Natural killer cell (primary cell): ENCODE data around the gene OR1E2. TPM values are rescaled to one million over a fixed set of nuclear protein-coding genes. Genes with fewer than 3 reads are reported as not detected.
"Not testable (repeated sequence)": the region's sequence is repeated elsewhere in the genome, so short reads cannot be mapped to it uniquely, and the experiment has no call there.

Source experiments
- ATAC-seq, 3 donors: fragments of 150-1000 bp in 2 of 3; fragments of 200-7000 bp in 1 of 3; cut with Tn5 transposase; 1 replicate in 1 of 3; 2 replicates in 2 of 3; pipeline ENCODE4 v1.10.0; 2021; ENCODE audit warnings: mild to moderate bottlenecking in 2 of 3, moderate library complexity in 2 of 3
- DNase-seq, 2 donors: peaks; one replicate each; pipeline versions ENCODE4 v3.0.0 to v3.0.0-alpha.2; 2013 to 2021; ENCODE audit warnings: mixed read lengths in 1 of 2
- H3K27ac ChIP-seq: one replicate; pipeline ENCODE4 v1.5.1; 2013; ENCODE audit warnings: mild to moderate bottlenecking, low read length
- H3K27me3 ChIP-seq: one replicate; pipeline ENCODE4 v1.6.1; 2013; ENCODE audit warnings: low read length; ENCODE audit not compliant: control insufficient read depth, insufficient read depth
- H3K36me3 ChIP-seq: one replicate; pipeline ENCODE4 v1.6.1; 2013; ENCODE audit warnings: low read length; ENCODE audit not compliant: control insufficient read depth, insufficient read depth
- H3K4me1 ChIP-seq: one replicate; pipeline ENCODE4 v1.6.1; 2013; ENCODE audit warnings: low read length; ENCODE audit not compliant: control insufficient read depth, insufficient read depth
- H3K4me3 ChIP-seq: one replicate; pipeline ENCODE4 v1.5.1; 2013; ENCODE audit warnings: low read length
- H3K9me3 ChIP-seq: one replicate; pipeline ENCODE4 v1.6.1; 2013; ENCODE audit warnings: low read length; ENCODE audit not compliant: control insufficient read depth, insufficient read depth
- H3K27ac Mint-ChIP-seq, 2 donors: one replicate each; pipeline ENCODE4 v1.8.0; 2022; ENCODE audit warnings: mild to moderate bottlenecking in 2 of 2, mixed read lengths in 2 of 2, moderate library complexity in 1 of 2
- H3K27me3 Mint-ChIP-seq, 2 donors: one replicate each; pipeline ENCODE4 v1.8.0; 2022; ENCODE audit warnings: low read depth in 2 of 2, mixed read lengths in 2 of 2
- H3K36me3 Mint-ChIP-seq: one replicate; pipeline ENCODE4 v1.8.0; 2022; ENCODE audit warnings: mixed read lengths
- H3K4me1 Mint-ChIP-seq, 2 donors: one replicate each; pipeline ENCODE4 v1.8.0; 2022; ENCODE audit warnings: mixed read lengths in 2 of 2
- H3K4me3 Mint-ChIP-seq: one replicate; pipeline ENCODE4 v1.8.0; 2022; ENCODE audit warnings: mild to moderate bottlenecking, moderate library complexity, mixed read lengths
- H3K9me3 Mint-ChIP-seq, 2 donors: one replicate each; pipeline ENCODE4 v1.8.0; 2022; ENCODE audit warnings: mixed read lengths in 2 of 2
- CTCF ChIP-seq: fragments of 200-600 bp; IDR thresholded peaks from one replicate; pipeline ENCODE4 v1.8.0; 2022; ENCODE audit warnings: antibody characterized with exemption
- whole genome bisulfite sequencing: methylation state at CpG from one replicate; pipeline ENCODE4 v1.1.7; 2013; ENCODE audit warnings: missing lambda C conversion rate; ENCODE audit not compliant: insufficient coverage; 5-methylcytosine and 5-hydroxymethylcytosine counted together
- intact Hi-C: fragments of 100-400 bp; cut with micrococcal nuclease; formaldehyde crosslinking; loops from one replicate; pipeline ENCODE4 v1.14.2; 2022
- total RNA-seq, 4 donors: library from RNA; stranded (reverse); fragments of 120-200 nt in 1 of 4; gene quantifications; one replicate each; pipeline versions ENCODE4 v1.2.3 to v1.2.4, GENCODE V29; 2013 to 2022

The OR1E2 gene
- total RNA-seq, 3 donors from 2014 or later (not counting 1 experiment from before 2014, with no cell fraction given): not detected

GRCh38 chr17:3401786-3402185, 31.9 kb downstream of the OR1E2 start:
- H3K27ac Mint-ChIP-seq: no peak overlapping the region
- WGBS: 75% methylated on average over 1 of the region's 2 CpGs

GRCh38 chr17:3400055-3400454, 33.6 kb downstream of the OR1E2 start:
- H3K9me3 ChIP-seq: no peaks in the 10 kb centered on the region
- no peaks in the 10 kb centered on the region for H3K4me1 ChIP-seq
- ATAC-seq: no peak
- H3K4me3 ChIP-seq: no peak overlapping the region
- no peaks in the 10 kb centered on the region for H3K36me3 ChIP-seq
- 75% methylated on average over 6 of the region's 6 CpGs for WGBS
- H3K27ac ChIP-seq: no peak overlapping the region
- H3K27me3 ChIP-seq: no peaks in the 10 kb centered on the region
- Mint-ChIP-seq H3K4me1 (no peaks in the 10 kb centered on the region), H3K36me3 (no peaks in the 10 kb centered on the region), H3K27me3 (peaks cover 16 to 22% of the 10 kb centered on the region in 2 donors), H3K27ac (no peak overlapping the region), H3K4me3 (no peak overlapping the region), H3K9me3 (peaks cover 0 to 3% of the 10 kb centered on the region in 2 donors)
- no peak for TF ChIP-seq CTCF
- intact Hi-C loops: no loop called here
- DNase-seq: no peak

More at GRCh38 chr17:3401786-3402185, 31.9 kb downstream of the OR1E2 start:
- Mint-ChIP-seq H3K9me3 (peaks cover 0 to 3% of the 10 kb centered on the region in 2 donors), H3K36me3 (no peaks in the 10 kb centered on the region), H3K27me3 (peaks cover 21 to 26% of the 10 kb centered on the region in 2 donors), H3K4me3 (no peak overlapping the region), H3K4me1 (no peaks in the 10 kb centered on the region)
- Histone ChIP-seq H3K4me1 (no peaks in the 10 kb centered on the region), H3K36me3 (no peaks in the 10 kb centered on the region), H3K27me3 (no peaks in the 10 kb centered on the region), H3K27ac (no peak overlapping the region), H3K4me3 (no peak overlapping the region), H3K9me3 (no peaks in the 10 kb centered on the region)
- intact Hi-C loops: no loop called here
- TF ChIP-seq CTCF: no peak
- ATAC-seq (no peak), DNase-seq (no peak)

GRCh38 chr17:3398310-3398709, 35.3 kb downstream of the OR1E2 start, which contains the start of gene OR1E1:
TSS of gene OR1E1 (minus strand) at chr17:3398410. CDS start at chr17:3398410, 0 bp downstream.
- DNase-seq: no peak
- no peak within 1 kb of the TSS for H3K4me3 ChIP-seq
- no peaks in the 10 kb centered on the region for H3K36me3 ChIP-seq
- Mint-ChIP-seq H3K27me3 (peaks cover 28% of the 10 kb centered on the region in 2 donors), H3K9me3 (peaks cover 0 to 3% of the 10 kb centered on the region in 2 donors), H3K4me1 (no peaks in the 10 kb centered on the region), H3K36me3 (no peaks in the 10 kb centered on the region), H3K27ac (no peak within 1 kb of the TSS), H3K4me3 (no peak within 1 kb of the TSS)
- no peaks in the 10 kb centered on the region for H3K4me1 ChIP-seq
- intact Hi-C loops: no loop called here
- no CpG with 5 or more reads among the region's 1 CpG for WGBS
- H3K27me3 ChIP-seq: peaks cover 3% of the 10 kb centered on the region
- H3K9me3 ChIP-seq: no peaks in the 10 kb centered on the region
- no peak for TF ChIP-seq CTCF
- no peak for ATAC-seq
- H3K27ac ChIP-seq: no peak within 1 kb of the TSS

GRCh38 chr17:3397801-3398200, 35.8 kb downstream of the OR1E2 start:
- H3K27me3 ChIP-seq, H3K4me1 ChIP-seq, H3K9me3 Mint-ChIP-seq, H3K36me3 Mint-ChIP-seq, H3K4me3 Mint-ChIP-seq, DNase-seq, H3K4me3 ChIP-seq, H3K27ac ChIP-seq, H3K36me3 ChIP-seq, H3K9me3 ChIP-seq, H3K4me1 Mint-ChIP-seq, intact Hi-C loops, H3K27ac Mint-ChIP-seq: not testable (repeated sequence)
- ATAC-seq: peak in 1 of 3 donors; percentile 50
- peaks cover 27 to 29% of the 10 kb centered on the region in 2 donors for H3K27me3 Mint-ChIP-seq
- WGBS: 50% methylated on average over 6 of the region's 7 CpGs
